Measurements from ENCODE around the gene POLR2H. TPM values are rescaled to one million over a fixed set of nuclear protein-coding genes. Genes with fewer than 3 reads are reported as not detected.

The POLR2H gene
- total RNA-seq, 1 donor from 2014 or later: 44.3 TPM

GRCh38 chr3:184387174-184387714, 25.7 kb downstream of the POLR2H start:
- DNase-seq: no peak

- no peak for DNase-seq
Observed at GRCh38 chr3:184388164-184388935, 26.8 kb downstream of the POLR2H start.

DNA sequence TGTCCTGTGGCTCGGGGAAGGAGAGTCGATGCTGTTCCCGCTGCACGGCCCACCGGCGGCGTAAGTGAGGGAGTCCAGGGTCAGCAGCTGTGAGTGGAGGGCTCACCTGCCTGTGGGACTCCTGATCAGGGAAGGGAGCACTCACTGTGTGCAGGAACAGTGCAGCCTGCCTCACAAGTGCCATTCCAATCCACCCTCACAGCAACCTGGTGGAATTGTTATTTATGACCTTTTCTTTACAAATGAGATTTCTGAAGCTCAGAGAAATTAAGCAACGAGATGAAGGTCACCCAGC, 27.4 kb downstream of the POLR2H start:
- no peak for DNase-seq

DNA sequence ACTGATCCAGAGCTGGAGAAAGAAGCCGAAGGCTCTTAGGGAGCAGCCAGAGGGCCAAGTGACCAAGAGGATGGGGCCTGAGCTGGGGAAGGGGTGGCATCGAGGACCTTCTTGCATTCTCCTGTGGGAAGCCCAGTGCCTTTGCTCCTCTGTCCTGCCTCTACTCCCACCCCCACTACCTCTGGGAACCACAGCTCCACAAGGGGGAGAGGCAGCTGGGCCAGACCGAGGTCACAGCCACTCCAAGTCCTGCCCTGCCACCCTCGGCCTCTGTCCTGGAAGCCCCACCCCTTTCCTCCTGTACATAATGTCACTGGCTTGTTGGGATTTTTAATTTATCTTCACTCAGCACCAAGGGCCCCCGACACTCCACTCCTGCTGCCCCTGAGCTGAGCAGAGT, 27.9 kb downstream of the POLR2H start:
- no peak for DNase-seq

- no peak for DNase-seq
Observed at GRCh38 chr3:184389935-184390528, 28.5 kb downstream of the POLR2H start.

DNA sequence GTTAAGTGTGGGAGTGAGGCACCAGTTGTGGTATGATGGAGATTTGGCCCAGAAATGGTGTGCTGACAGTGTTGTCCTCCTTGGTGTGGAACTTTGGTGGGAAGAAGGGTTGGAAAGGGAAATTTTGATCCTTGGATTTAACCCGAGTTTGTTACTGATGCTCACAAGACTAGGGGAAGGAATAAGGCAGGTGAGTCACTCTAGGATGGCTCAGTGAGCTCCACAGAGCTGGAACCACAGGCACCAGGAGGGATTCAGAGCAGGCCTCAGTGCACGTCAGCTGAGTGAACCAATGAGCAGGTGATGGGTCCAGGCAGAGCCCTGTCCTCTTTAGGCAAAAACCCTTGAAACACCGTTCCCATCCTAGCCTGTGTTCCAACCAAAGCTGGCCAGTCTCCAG, 29.8 kb downstream of the POLR2H start:
- no peak for DNase-seq

- no peak for DNase-seq
Observed at GRCh38 chr3:184395320-184395660, 33.8 kb downstream of the POLR2H start.

- DNase-seq: peak; percentile 90
Observed at GRCh38 chr3:184399410-184399809, 37.9 kb downstream of the POLR2H start.

DNA sequence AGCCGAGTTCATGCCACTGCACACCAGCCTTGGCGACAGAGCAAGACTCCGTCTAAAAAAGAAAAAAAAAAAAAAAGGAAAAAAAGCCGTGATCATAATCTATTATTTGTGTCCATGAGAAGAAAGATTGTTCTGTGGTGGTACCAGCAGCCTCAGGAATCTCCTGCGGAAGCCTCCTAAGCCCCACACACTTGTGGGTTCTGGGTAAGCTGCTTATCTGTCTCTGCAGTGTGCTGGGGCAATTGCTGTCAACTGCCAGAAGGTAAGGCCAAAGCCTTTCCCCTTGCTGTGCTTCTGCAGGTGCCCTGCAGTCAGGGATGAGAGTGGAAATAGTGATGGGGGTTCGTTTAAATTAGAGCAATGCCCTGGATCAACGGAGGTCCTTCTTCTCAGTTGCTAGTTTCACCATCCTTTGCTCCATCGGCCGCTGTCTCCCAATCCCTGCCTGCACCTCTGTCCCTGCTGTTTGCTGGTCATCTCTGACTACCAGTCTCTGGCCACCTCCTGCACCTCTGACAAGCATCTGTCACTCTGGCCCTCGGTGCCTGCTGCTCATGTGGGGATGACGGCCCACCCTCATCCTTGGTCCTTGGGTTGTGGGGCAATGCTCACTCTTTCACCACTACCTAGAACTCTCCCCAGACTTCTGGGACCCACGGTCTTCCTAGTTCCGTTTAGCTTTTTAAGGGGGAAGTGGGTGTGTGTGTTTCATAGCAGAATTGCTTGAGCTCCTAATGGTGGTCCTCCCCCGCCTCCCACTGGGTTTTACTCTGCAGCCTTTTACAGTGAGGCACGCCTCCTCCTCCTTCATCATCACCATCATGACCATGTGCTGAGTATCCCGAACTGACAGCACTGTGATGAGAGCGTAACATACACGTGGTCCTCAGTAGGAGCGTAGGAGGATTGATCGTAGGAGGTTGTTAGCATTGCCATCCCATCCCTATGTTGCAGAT, 43.8 kb downstream of the POLR2H start:
- no peak for DNase-seq

GRCh38 chr3:184409331-184409926, 47.9 kb downstream of the POLR2H start:
- DNase-seq: no peak

DNA sequence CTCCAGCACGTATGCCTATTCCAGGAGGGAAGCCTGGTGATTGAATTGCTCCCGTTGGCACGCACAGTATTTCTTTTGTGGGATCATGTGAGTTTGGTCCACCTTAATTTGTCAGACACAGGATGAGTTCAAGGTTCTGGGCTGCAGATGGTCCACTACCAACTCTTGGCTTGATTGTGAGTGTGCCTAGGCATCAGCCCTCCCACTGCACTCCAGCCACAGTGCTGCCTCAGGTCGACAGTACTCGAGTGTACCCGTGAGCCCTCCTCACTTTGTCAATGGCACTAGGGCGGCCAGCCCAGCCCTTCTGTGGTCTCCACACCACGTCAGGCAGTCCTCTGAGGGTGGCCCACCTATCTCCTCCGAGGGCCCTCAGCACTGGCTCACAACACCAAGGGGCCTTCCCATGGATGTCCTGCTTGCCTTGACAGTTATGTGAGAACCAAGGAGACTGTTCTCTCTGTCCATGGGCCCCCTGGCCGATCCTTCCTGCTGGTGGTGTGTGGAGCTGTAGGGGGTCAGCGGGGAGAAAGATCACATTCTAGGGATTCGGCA, 48.5 kb downstream of the POLR2H start:
- no peak for DNase-seq

- no peak for DNase-seq
Observed at GRCh38 chr3:184414418-184415202, 53.1 kb downstream of the POLR2H start.

- no peak for DNase-seq
Observed at GRCh38 chr3:184415203-184415490, 53.6 kb downstream of the POLR2H start.

- DNase-seq: peak; percentile 35
Observed at GRCh38 chr3:184417619-184418327, 56.3 kb downstream of the POLR2H start.

Small RNA genes within 50 kb of the gene (small RNA-seq; reads per million reads assigned to genes)
- 724 reads per million, percentile 98 among the genes with 10 or more reads in this experiment for gene SNORD66 (ENCODE audit: low replicate concordance)

Other genes with a start within 250 kb of the POLR2H start
- 28.7 TPM for gene EIF2B5, start 226.4 kb upstream of the POLR2H start, total RNA-seq
- 23.9 TPM for gene DVL3, start 206.3 kb upstream of the POLR2H start, total RNA-seq
- 135 TPM for gene AP2M1, start 186.9 kb upstream of the POLR2H start, total RNA-seq
- 46.3 TPM for gene ABCF3, start 175.5 kb upstream of the POLR2H start, total RNA-seq
- gene VWA5B2, start 132.1 kb upstream of the POLR2H start, total RNA-seq: 0.10 TPM
- gene ALG3, start 112.7 kb upstream of the POLR2H start, total RNA-seq: 13.8 TPM
- 1.7 TPM for gene EEF1AKMT4, start 112.0 kb upstream of the POLR2H start, total RNA-seq
- not detected for gene CAMK2N2, start 100.2 kb upstream of the POLR2H start, total RNA-seq
- not detected for gene ECE2, start 85.7 kb upstream of the POLR2H start, total RNA-seq
- gene PSMD2, start 62.5 kb upstream of the POLR2H start, total RNA-seq: 167 TPM
- gene EIF4G1, start 47.1 kb upstream of the POLR2H start, total RNA-seq: 191 TPM
- 18.6 TPM for gene FAM131A, start 24.1 kb upstream of the POLR2H start, total RNA-seq
- gene CLCN2, start 105 bp upstream of the POLR2H start, total RNA-seq: 5.3 TPM
- gene THPO, start 16.5 kb downstream of the POLR2H start, total RNA-seq: 68.1 TPM
- 31.3 TPM for gene CHRD, start 18.3 kb downstream of the POLR2H start, total RNA-seq
- gene EPHB3, start 200.1 kb downstream of the POLR2H start, total RNA-seq: 44.4 TPM

All from skin of body (tissue), 3 donors.